ENCODE results near the gene MAP3K10. TPM values are rescaled to one million over a fixed set of nuclear protein-coding genes. Genes with fewer than 3 reads are reported as not detected.

Gene MAP3K10
- total and polyA plus RNA-seq, 2 of the 4 experiments (the other 2 are of a cell fraction) = 1.8 to 5.5 TPM

DNA sequence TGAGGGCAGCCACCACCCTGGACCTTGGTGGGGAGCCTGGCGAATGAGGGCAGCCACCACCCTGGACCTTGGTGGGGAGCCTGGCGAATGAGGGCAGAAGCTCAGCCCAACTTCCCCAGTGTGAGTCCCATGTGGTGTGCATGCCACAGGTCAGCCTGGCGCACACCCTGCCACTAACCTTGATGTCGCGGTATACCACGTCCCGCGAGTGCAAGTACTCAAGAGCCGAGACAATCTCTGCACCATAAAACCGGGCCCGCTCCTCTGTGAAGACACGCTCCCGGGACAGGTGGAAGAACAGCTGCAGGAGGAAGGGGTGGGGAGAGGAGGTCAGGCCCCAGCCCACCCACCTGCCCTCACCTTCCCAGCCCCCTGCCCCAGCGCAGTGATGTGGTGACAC is 46.6 kb downstream of the MAP3K10 start:
- dilution Hi-C loops (cut with HindIII; ENCODE audit: low sequenced_read_pairs, unreplicated experiment) = no loop called here
- H4K8ac ChIP-seq (ENCODE audit: low read depth in 2 of 2, low read length in 2 of 2) = no peak overlapping the region
- no TSS peak for BruUV-seq (replicated peaks)
- no peak overlapping the region for H2BK15ac ChIP-seq (ENCODE audit: low read depth, low read length)
- H2AK5ac ChIP-seq (ENCODE audit: low read depth, low read length) = no peak overlapping the region
- no peak overlapping the region for H3K4me2 ChIP-seq (ENCODE audit: low read depth, low read length)
- no peaks in the 10 kb centered on the region for H3K9me1 ChIP-seq (ENCODE audit: insufficient read depth, low read length)
- ATAC-seq (ENCODE audit: low read depth) (no peak), DNase-seq (no peak)
- in situ Hi-C loops (cut with MboI; ENCODE audit: low sequenced_read_pairs) = no loop called here
- no peaks in the 10 kb centered on the region; the same call in 1 of the 2 replicates for H4K20me1 ChIP-seq (ENCODE audit: insufficient read depth, low read length)
- H3K14ac ChIP-seq (replicated peaks; ENCODE audit: low read depth, low read length) = no peak overlapping the region
- no peak overlapping the region for H3K56ac ChIP-seq (ENCODE audit: extremely low read depth, insufficient read depth, low read length)
- H3K36me3 ChIP-seq (ENCODE audit: control insufficient read depth, insufficient read depth, low read length) = peaks cover 74% of the 10 kb centered on the region
- no peak overlapping the region for H2BK20ac ChIP-seq (ENCODE audit: low read depth, low read length)
- no peak overlapping the region for H2BK5ac ChIP-seq (ENCODE audit: low read depth, low read length, poor library complexity, severe bottlenecking)
- no peak overlapping the region for H4K91ac ChIP-seq (ENCODE audit: insufficient read depth, low read depth, low read length)
- H2AFZ ChIP-seq (replicated peaks; ENCODE audit: low read length, poor library complexity) = no peak overlapping the region
- no peak overlapping the region for H2AK9ac ChIP-seq (replicated peaks; ENCODE audit: low read depth, low read length, poor library complexity)
- no peak overlapping the region for H4K5ac ChIP-seq (ENCODE audit: low read depth, low read length)
- no peak overlapping the region for H2BK120ac ChIP-seq (ENCODE audit: low read depth, low read length)
- H3K9ac ChIP-seq (ENCODE audit: low read depth, low read length) = no peak overlapping the region
- peaks cover 0 to 6% of the 10 kb centered on the region in 2 experiments; a peak in 1 of 4 replicates for H3K79me1 ChIP-seq (ENCODE audit: low read depth in 1 of 2, low read length in 2 of 2)
- H3K4ac ChIP-seq (ENCODE audit: low read depth, low read length) = no peak overlapping the region
- no peaks in the 10 kb centered on the region for H3K27me3 ChIP-seq (ENCODE audit: control insufficient read depth, insufficient read depth, low read length)
- H3K4me3 ChIP-seq (ENCODE audit: insufficient read depth, low read depth, low read length) = no peak overlapping the region
- ChIA-PET CTCF (no interaction called here), POLR2A (ENCODE audit: unreplicated experiment) (no interaction called here)
- H3K27ac ChIP-seq (ENCODE audit: insufficient read depth, low read length) = no peak overlapping the region
- 100% methylated on average over 3 of the region's 14 CpGs; no CpG with 5 or more reads in 1 of the 2 experiments for WGBS, 2 experiments (ENCODE audit: extremely low coverage in 2 of 2, insufficient read length in 1 of 2)
- no peaks in the 10 kb centered on the region for H3K9me3 ChIP-seq (ENCODE audit: control insufficient read depth, insufficient read depth, low read length)
- intact Hi-C loops (cut with micrococcal nuclease) = no loop called here
- no peak for TF ChIP-seq RCOR1 (IDR thresholded peaks at IDR 0.05; ENCODE audit: insufficient replicate concordance, low read length)
- TF ChIP-seq MXI1 (IDR thresholded peaks at IDR 0.05; ENCODE audit: borderline replicate concordance, low read depth, low read length) = no peak
- TF ChIP-seq, protein P1, sequence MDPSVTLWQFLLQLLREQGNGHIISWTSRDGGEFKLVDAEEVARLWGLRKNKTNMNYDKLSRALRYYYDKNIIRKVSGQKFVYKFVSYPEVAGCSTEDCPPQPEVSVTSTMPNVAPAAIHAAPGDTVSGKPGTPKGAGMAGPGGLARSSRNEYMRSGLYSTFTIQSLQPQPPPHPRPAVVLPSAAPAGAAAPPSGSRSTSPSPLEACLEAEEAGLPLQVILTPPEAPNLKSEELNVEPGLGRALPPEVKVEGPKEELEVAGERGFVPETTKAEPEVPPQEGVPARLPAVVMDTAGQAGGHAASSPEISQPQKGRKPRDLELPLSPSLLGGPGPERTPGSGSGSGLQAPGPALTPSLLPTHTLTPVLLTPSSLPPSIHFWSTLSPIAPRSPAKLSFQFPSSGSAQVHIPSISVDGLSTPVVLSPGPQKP (IDR thresholded peaks at IDR 0.05; ENCODE audit: borderline replicate concordance, low read depth, low read length) = no peak
- TF ChIP-seq, protein P2, sequence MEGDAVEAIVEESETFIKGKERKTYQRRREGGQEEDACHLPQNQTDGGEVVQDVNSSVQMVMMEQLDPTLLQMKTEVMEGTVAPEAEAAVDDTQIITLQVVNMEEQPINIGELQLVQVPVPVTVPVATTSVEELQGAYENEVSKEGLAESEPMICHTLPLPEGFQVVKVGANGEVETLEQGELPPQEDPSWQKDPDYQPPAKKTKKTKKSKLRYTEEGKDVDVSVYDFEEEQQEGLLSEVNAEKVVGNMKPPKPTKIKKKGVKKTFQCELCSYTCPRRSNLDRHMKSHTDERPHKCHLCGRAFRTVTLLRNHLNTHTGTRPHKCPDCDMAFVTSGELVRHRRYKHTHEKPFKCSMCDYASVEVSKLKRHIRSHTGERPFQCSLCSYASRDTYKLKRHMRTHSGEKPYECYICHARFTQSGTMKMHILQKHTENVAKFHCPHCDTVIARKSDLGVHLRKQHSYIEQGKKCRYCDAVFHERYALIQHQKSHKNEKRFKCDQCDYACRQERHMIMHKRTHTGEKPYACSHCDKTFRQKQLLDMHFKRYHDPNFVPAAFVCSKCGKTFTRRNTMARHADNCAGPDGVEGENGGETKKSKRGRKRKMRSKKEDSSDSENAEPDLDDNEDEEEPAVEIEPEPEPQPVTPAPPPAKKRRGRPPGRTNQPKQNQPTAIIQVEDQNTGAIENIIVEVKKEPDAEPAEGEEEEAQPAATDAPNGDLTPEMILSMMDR (conservative IDR thresholded peaks at IDR 0.05; ENCODE audit: low read depth, low read length) = no peak
- no peak for TF ChIP-seq MAZ (IDR thresholded peaks at IDR 0.05; ENCODE audit: borderline replicate concordance, low read depth, low read length)
- no peak for TF ChIP-seq POLR2A (IDR thresholded peaks at IDR 0.05; ENCODE audit: low read depth, low read length)
- TF ChIP-seq RAD21 (IDR thresholded peaks at IDR 0.05; ENCODE audit: low read length) = no peak
- TF ChIP-seq BHLHE40 (IDR thresholded peaks at IDR 0.05; ENCODE audit: low read depth, low read length) = no peak
- no peak for TF ChIP-seq MAFK (IDR thresholded peaks at IDR 0.05; ENCODE audit: low read depth, low read length)
- TF ChIP-seq FOS (IDR thresholded peaks at IDR 0.05; ENCODE audit: low read depth, low read length) = no peak
- no peak for TF ChIP-seq RFX5 (IDR thresholded peaks at IDR 0.05; ENCODE audit: low read depth, low read length)
- H3K18ac ChIP-seq (ENCODE audit: low read depth, low read length) = no peak overlapping the region
- H3K23ac ChIP-seq (ENCODE audit: low read depth, low read length) = no peak overlapping the region
- H3K4me1 ChIP-seq (ENCODE audit: control insufficient read depth, insufficient read depth, low read length) = no peaks in the 10 kb centered on the region
